GM19035 (cell line): ENCODE data around the gene MAP3K5.
"Not testable (repeated sequence)": the region's sequence is repeated elsewhere in the genome, so short reads cannot be mapped to it uniquely, and the experiment has no call there.

Source experiments
- ATAC-seq: cut with Tn5 transposase; IDR thresholded peaks from one replicate; pipeline ENCODE4 v1.9.1; 2021; ENCODE audit not compliant: unreplicated experiment

MAP3K5 gene

DNA sequence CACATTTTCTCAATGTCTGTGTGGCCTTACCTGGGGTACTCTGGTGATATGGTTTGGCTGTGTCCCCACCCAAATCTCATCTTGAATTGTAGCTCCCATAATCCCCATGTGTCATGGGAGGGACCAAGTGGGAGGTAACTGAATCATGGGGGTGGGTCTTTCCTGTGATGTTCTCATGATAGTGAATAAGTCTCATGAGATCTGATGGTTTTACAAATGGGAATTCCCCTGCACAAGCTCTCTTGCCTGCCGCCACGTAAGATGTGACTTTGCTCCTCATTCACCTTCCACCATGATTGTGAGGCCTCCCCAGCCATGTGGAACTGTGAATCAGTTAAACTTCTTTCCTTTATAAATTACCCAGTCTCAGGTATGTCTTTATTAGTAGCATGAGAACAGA, 201.4 kb downstream of the MAP3K5 start:
- not testable (repeated sequence) for ATAC-seq

DNA sequence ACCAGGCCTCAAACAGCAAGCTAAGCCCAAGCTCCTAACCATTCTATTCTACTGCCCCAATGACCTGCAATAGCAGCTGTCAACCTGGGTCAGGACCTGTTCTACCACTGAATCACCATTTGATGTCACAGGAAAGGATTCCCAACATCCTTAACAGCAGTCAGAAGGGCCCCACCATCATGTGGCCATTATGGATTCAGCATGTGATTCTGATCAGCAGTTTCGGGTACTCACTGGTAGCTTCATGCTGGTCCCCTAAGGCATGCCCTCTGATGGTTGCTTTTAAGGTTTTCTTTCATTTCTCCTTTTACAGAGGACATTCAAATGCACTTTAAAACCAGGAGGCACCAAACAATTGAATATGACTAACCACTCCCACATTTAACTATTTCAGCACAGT, 204.8 kb downstream of the MAP3K5 start:
- ATAC-seq = no peak

DNA sequence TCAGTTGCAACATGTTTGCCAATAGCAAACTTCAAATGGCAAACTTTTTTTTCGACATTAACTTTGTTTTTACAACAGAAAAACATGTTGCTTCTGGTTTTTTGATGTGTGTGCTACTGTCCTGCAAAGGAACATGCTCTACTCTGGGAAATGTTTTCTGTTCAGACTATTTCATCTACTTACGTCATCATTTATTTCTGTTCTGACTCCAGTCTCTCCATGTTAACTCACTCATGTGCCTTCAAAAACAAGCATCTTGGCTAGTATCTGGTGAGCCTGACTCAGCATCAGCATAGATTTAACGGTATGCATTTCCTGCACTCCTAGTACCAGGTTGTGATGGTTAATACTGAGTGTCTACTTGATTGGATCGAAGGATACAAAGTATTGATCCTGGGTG, 206.0 kb downstream of the MAP3K5 start:
- no peak for ATAC-seq

DNA sequence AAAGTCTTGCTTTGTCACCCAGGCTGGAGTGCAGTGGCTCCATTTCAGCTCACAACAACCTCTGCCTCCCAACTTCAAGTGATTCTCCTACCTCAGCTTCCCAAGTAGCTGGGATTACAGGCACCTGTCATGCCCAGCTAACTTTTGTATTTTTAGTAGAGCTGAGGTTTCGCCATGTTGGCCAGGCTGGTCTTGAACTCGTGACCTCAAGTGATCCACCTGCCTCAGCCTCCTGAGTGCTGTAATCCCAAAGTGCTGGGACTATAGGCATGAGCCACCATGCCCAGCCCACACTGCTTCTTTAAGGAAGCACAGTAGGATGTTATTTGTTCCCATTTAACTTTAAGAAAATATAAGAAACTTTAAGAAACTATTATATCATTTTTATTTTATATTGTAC, 206.8 kb downstream of the MAP3K5 start:
- not testable (repeated sequence) for ATAC-seq

DNA sequence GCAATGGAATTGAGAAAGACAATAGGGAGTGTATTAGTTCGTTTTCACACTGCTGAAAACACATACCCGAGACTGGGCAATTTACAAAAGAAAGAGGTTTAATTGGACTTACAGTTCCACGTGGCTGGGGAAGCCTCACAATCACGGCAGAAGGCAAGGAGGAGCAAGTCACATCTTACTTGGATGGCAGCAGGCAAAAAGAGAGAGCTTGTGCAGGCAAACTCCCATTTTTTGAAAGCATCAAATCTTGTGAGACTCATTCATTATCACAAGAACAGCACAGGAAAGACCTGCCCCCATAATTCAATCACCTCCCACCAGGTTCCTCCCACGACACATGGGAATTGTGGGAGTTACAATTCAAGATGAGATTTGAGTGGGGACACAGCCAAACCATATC, 208.0 kb downstream of the MAP3K5 start:
- not testable (repeated sequence) for ATAC-seq

DNA sequence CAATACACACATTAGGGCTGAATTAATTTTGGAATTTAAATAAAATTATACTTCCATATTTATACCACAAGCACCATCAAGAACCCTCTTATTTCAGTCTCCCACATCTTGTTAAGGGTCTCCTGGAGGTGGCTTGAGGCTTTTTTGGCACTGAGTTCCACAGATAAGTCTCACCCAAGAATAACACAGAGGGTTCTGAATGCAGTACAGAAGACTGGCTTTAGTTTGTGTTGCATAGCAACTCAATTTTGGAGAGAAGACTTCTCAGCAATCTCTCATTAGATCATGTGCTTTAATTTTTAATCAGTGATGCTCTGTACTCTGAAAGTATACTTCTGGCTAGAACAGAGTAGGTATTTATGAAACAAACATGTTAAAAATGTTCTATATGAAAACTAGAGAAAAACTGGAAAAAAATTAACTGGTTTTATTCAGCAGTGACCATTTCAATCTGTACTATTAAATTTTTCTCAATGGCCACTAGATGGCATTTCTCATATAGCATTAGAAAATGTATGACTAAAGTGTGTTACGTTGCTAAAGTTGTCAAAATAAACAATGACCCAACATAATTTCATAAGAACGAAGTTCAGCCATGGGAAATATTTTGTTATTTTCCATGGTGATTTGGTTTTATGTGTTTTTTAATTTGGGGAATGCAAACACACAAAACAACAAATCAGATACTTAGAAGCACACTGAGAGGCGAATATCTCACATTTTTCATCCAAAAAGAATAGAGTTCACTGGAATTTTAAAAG, 209.4 kb downstream of the MAP3K5 start:
- ATAC-seq = peak; percentile 53

DNA sequence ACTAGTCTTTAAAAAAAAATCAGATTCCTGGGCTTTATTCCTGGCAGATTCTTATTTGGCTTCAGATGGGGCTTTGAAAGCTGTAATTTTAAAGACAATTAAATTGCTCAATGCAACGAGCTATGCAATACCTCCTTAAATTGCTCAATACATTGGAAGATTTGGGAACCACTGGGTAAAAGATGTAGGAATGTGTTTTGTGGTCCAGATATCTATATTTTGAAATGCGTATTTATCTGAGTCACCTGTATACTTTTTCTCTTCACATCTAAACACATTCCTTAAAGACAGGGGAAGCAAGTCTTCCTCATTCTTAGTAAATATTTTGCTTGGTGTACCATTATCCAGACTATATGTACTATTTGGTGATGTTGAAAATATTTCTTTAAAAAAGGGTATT, 212.5 kb downstream of the MAP3K5 start:
- no peak for ATAC-seq

DNA sequence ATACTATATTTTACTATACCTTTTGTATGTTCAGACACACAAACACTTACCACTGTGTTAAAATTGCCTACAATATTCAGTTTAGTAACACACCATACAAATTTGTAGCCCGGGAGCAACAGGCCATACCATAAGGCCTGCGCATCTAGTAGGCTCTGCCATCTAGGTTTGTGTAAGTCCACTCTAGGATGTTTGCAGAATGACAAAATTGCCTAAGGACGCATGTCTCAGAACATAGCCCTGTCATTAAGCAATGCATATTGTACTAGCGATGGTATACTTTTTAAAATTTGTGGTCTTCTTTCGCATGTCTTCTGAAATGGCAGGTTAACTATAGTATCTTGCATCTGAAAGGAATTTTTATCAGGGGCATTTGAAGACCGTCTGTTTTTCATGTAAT, 215.5 kb downstream of the MAP3K5 start:
- ATAC-seq = no peak

DNA sequence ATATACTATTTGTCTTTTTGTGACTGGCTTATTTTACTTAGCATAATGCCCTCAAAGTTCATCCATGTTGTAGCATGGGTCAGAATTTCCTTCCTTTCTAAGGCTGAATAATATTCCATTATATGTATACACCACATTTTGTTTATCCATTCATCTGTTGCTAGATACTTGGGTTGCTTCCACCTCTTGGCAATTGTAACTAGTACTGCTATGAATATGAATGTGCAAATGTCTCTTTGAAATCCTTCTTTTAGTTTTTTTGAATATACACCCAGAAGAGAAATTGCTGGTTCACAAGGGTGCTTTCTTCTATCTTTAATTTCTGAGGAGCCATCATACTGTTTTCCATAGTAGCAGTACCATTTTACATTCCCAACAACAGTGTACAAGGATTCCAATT, 220.8 kb downstream of the MAP3K5 start:
- no peak for ATAC-seq

DNA sequence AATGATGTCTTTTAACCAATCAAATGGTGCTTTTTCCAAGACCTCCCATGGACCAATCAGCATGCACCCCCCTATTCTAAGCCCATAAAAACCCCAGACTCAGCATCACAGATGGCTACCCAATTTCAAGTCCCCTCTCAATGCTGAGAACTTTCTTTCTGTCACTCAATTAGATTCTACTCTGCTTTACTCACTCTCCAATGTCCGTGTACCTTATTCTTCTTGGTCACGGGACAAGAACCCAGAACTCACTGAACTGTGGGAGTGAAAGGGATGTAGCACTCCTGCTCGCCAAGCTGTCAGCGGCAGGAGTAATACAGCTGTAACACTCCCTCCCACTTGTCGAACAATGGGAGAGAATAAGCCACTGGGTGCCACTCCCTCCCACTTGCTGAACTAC, 221.2 kb downstream of the MAP3K5 start:
- ATAC-seq = no peak

DNA sequence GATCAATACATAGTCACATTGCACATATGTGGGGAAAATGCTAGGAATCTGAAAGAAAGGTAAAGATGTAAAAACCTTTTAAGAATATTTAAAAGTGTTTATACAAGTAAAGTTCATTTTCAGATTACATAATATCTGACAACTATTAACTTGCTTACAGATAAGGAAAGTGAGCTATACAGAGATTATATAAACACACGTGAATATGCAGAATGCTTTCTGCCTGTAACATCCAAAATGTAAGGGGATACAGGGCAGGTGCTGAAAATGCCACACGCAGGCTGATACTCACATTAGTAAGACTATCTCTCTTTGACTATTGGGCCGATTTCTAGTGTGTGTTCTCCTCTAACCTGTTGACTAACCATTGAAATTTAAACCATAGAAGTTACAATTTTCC, 224.1 kb downstream of the MAP3K5 start:
- ATAC-seq = no peak

DNA sequence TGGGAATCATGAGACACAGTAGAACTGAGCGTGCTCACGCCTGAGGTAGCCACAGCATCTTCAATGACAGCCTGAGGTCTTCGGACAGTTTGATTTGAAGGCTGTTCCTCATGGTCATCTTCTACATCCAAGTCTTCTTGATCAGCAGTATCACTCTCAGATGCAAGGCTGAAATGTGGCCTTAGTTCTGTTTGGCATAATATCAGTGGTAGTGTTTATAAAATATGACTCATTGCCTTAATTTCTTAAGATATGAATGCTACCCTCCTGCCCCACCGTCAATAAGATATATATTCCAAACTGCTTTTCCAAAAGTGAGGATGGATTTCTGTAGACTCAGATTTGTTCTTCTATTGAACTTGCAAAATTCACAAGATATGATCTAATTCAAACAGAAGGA, 224.6 kb downstream of the MAP3K5 start:
- ATAC-seq = no peak

DNA sequence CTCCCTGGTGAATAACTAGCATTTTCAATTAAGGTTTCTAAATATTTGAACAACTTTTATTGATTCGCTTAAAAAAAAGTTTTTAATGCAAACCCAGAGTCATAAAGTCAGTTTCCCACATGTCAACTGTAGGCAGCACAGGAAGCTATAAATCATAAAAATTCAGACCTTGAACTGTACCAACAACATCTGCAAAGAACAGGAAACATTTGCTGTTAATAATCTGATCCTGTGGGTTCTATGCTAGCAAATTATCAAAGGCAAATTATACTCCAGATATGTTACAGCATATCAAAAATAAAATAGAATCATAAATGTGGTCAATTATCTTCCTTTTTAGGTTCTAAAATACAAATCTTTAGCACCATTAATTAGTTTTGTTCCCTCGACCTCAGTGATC, 225.4 kb downstream of the MAP3K5 start:
- no peak for ATAC-seq

DNA sequence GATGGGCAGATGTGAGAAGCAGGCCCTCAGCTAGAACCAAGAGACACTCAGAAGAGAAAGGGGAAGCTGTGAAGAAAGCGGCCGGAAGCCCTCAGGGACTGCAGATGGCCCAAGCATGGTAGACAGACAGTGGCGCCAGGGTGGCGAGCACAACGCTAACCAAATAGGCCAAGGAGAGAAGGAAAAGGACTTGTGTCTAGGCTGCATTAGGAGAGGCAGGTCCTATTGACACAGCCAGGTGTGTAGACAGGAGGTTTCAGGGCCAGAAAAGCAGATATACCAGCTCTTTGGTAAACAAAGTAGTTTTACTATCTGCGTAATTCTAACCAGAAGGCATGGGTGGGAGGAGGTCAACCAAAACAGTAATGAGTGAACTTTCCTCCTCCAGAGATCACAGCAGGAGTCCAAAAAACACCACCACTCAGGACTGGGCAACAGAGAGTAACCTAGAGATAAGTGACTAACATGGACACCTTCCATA, 226.2 kb downstream of the MAP3K5 start:
- no peak for ATAC-seq

DNA sequence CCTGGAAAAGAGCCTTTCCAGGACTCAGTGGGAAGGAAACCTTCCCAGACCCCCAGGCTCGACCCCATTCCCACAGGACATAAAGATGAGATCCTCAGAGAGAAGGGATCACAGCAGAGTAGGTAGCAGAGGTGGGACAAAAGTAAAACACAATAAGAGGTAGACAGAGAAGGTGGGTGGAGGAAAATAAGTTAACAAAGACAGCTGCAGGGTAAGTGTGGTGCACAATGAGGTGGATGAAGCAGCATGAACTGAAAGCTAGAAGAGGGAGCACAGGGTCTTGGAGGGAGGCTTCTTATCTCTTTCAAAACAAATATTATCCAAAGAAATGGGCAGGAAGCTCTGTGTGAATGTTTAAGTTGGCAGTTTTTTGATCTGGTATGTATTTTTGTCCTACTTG, 228.1 kb downstream of the MAP3K5 start:
- no peak for ATAC-seq

DNA sequence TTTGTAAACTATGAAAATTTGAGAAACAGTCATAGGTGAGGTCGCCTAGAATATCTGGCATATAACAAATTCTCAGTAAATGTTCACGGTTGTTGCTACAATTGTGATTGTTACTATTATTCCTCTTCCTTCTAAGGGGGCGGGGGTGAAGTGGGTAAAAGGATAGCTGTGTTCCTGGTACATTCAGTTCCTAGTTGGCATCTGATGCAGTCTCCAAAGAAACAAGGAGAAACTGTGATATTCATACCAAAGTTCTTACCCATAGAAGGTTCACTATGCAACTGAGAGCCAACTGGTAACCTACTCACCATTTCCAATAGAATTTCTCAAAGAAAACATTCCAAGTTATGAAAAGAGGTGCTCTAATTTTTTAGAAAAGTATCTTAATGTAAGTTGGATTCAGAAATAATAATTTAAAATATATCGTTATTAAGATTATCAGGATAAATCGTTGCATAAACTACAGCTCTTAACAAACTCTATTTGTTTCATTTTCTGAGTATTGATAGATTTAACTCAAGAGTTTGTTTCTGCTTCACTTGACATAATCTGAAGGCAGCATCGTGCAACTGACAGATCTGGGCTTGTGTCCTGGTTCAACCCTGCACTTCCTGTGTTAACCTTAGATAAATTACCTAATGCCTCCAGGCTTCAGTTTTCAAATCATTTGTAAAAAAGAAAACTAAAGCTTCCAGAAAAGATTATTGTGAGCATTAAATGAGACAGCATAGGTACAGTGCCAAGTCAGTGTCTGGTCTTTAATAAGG, 228.7 kb downstream of the MAP3K5 start:
- no peak for ATAC-seq

DNA sequence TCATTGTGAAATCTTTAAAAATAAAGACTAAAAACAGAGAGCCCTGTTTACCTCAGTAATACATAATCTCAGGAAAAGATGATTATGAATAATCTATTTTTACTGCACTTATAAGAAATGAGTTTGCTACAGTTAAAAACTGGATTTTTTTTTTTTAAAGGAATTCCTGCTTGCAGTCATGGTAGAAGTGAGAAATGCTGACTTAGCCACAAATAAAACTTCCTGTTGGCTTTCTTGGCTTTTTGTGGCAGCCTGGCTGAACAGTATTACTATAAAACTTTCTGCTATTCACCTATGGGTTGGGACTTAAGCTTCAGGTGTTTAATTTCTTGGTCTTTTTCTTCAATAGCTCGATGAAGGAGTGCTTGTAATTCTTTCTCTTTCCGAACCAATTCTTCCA, 230.1 kb downstream of the MAP3K5 start:
- no peak for ATAC-seq

DNA sequence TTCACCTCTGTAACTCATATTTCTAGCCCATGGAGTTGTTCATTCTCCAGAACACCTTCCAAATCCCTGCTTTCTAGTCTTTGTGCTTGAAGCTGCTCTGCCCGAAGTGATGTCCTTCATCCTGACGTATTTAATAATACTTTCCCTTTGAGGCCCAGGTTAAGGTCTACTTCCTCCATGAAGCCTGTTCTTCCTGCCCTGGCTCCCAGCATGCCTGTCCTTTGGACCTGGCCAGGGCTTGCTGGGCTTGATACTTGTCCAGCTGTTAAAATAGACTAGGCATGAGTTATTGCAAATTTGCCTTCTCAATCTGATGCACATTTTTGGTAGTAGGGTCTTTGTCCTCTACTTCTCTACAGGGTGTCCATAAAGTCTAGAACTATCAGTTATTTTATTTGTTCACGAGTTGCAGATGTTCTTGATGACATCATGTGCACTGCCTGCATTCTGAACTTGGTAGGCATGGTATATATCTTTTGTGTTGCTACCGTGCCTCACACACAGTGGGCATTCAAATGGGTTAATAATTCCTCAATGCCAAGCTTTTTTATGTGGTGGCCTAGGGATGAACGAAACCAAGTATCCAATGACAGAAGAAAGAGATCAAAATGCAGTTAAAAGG, 239.0 kb downstream of the MAP3K5 start:
- no peak for ATAC-seq

DNA sequence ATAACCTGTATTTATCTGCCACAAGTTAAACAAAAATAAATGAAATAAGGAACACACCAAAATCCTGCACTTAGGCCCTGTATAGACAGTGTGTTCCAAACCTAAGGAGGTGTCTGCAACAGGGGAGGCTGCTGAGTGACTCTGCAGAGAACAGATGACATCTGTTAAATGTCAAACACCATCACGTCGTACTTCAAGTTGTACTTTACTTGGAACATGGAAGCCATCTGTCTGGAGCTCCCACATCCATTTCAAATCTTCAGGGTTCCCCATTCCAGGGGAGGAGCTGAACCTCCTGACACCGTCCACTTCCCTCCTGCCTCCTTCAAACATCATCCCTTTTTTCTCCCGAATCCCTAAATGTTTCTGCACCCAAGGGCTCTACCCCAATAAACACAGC, 240.2 kb downstream of the MAP3K5 start:
- ATAC-seq = no peak

DNA sequence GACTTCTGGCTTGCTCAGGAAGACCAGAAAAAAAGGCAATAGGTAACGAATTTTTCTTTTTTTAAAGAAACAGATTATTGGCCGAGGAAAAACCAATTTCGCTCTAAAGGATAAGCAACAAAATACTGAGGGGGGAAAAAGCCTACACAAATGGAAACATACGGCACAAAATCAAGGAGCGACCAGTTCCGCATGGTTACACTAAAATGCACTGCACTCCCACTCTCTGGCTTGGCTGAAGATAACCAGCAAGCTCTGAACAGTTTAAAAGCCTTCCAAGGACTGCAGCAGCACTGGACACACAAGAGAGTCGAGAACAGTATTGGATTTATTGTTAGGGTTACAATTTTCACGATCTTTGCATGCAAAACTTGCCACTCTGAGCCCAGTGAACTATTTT, 241.2 kb downstream of the MAP3K5 start:
- ATAC-seq = no peak

DNA sequence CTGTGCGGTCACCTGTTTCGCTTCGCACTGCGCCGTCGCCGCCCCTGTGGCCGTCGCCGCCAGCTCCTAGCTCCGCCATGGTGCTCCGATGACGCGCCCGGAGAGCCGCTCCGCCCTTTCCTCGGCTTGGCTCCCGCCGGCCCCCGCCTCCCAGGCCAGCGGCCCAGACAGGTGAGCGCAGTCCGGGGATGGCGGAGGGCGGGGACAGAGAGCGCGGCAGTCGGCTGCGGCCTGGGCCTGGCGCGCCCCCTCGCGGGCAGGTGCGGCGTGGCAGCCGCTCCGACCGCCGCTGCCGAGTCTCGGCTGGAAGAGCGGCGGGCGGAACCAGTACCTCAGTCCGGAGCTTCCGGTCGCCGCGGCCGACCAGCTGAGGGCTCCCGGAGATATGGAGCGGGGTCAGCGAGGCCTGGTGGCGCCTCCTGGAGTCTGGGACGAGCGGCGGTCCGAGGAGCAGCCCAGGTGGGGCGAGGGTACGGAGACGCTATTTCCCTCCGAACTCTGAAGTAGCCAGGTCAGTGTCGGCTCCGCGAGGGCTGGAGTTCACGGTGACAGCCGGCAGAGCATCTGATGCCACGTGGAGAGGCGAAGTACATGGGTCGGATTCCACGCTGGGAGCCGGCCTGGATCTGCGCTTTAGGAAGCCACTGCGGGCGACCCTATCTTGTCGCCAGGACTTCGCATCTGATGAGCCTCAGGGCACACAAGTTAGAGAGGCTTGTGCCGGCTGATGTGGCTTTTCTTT, 241.8 kb downstream of the MAP3K5 start, which contains the start of gene MAP7:
Gene MAP7 (minus strand): TSS at position 93 of the 742 bp plus-strand sequence. CDS start 14 bp downstream, at position 79.
- peak; percentile 80 for ATAC-seq
